Colonic mucosa (tissue), 4 donors: ENCODE data around the gene TP53I3. TPM values are rescaled to one million over a fixed set of nuclear protein-coding genes. Genes with fewer than 3 reads are reported as not detected.

Source experiments
- DNase-seq: peaks from one replicate; pipeline ENCODE4 v3.0.0-alpha.2; 2020
- H3K27ac ChIP-seq: fragments of 200-600 bp; one replicate; pipeline ENCODE4 v1.8.0; 2021
- H3K27me3 ChIP-seq: fragments of 200-600 bp; one replicate; pipeline ENCODE4 v1.8.0; 2021
- H3K36me3 ChIP-seq: fragments of 200-600 bp; one replicate; pipeline ENCODE4 v1.8.0; 2021
- H3K4me1 ChIP-seq: fragments of 200-600 bp; one replicate; pipeline ENCODE4 v1.8.0; 2021; ENCODE audit warnings: mild to moderate bottlenecking
- H3K4me3 ChIP-seq: fragments of 200-600 bp; one replicate; pipeline ENCODE4 v1.8.0; 2021
- H3K9ac ChIP-seq, 2 donors: one replicate each; pipeline ENCODE4 v1.7.0; 2013; ENCODE audit warnings: control low read depth in 2 of 2, low read depth in 2 of 2, low read length in 2 of 2
- H3K9me3 ChIP-seq: fragments of 200-600 bp; one replicate; pipeline ENCODE4 v1.8.0; 2021
- intact Hi-C: fragments of 100-400 bp; cut with DNase I; formaldehyde crosslinking; loops from one replicate; pipeline ENCODE4 v1.14.1; 2022
- total RNA-seq, 2 donors: library from RNA; stranded (reverse); fragmentation: NEBNext Ultra II Directional in 1 of 2; extraction: Animal tissue kit (Norgen Biotek cat#: 25700) in 1 of 2; gene quantifications; one replicate each; pipeline ENCODE4 v1.2.1, GENCODE V29; 2021
- TF ChIP-seq, protein P1 (sequence below): fragments of 200-600 bp; IDR thresholded peaks from one replicate; pipeline ENCODE4 v1.8.0; 2022; ENCODE audit warnings: antibody characterized with exemption, mild to moderate bottlenecking
- donor health status: healthy.
- donor health status: DM: no; HTN: no; CAD: no.
- donor health status: DM: no; HTN: no; CAD: no.

TP53I3 gene
- 10 to 100 TPM; 58.8 to 67.5 TPM for total RNA-seq

DNA sequence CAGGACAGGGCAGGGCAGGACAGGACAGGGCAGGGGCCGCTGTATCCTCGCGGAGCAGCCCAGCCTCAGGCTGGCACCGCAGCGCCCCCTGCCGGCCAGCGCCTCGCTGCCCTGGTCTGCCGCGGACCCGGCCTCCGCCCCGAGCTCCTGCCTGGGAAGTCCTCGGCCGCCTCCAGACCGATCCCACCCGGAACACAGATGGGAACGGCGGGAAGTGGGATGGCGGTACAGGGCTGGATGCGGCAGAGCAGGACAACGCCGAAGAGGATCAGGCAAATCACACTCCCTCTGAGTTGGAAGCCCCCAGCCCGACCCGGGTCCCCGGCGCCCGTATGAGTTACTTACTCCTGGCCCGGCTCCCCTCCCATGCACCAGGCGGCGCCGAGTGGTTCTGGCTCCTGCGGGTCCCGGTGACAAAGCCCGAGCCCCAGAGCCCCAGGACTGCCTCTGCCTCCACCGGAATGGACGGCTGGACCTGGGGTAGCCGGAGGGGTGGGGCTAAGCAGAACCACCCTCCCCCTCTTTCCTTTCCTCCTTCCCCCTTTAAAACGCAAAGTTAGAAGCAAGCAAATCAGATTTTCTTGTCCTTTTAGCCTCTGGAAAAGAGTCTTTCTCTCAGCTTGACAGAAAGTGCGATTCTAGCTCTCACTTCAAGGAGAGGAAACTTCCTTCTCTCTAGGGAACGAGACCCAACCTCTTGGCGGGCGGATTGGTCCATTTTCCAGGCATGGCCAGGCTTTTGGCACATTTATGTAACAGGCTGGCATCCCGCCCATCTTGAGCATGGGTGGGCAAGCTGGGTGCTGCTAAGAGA, at the start of gene TP53I3:
TSS of gene TP53I3 (minus strand) at position 449 of the 814 bp plus-strand sequence. CDS start 508 bp downstream, outside the sequence.
- Histone ChIP-seq H3K9ac (peak within 1 kb of the TSS; percentile 90 to 93), H3K4me3 (peak within 1 kb of the TSS; percentile 63), H3K27ac (peak within 1 kb of the TSS; percentile 99), H3K4me1 (no peaks in the 10 kb centered on the region), H3K9me3 (no peaks in the 10 kb centered on the region), H3K36me3 (no peaks in the 10 kb centered on the region), H3K27me3 (no peaks in the 10 kb centered on the region)
- peak; percentile 88 for DNase-seq
- TF ChIP-seq, protein P1, sequence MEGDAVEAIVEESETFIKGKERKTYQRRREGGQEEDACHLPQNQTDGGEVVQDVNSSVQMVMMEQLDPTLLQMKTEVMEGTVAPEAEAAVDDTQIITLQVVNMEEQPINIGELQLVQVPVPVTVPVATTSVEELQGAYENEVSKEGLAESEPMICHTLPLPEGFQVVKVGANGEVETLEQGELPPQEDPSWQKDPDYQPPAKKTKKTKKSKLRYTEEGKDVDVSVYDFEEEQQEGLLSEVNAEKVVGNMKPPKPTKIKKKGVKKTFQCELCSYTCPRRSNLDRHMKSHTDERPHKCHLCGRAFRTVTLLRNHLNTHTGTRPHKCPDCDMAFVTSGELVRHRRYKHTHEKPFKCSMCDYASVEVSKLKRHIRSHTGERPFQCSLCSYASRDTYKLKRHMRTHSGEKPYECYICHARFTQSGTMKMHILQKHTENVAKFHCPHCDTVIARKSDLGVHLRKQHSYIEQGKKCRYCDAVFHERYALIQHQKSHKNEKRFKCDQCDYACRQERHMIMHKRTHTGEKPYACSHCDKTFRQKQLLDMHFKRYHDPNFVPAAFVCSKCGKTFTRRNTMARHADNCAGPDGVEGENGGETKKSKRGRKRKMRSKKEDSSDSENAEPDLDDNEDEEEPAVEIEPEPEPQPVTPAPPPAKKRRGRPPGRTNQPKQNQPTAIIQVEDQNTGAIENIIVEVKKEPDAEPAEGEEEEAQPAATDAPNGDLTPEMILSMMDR, result peak; percentile 98
- intact Hi-C loops, result no loop called here

- Histone ChIP-seq H3K4me1 (no peaks in the 10 kb centered on the region), H3K9ac (no peak overlapping the region), H3K4me3 (no peak overlapping the region), H3K36me3 (no peaks in the 10 kb centered on the region), H3K9me3 (no peaks in the 10 kb centered on the region), H3K27ac (no peak overlapping the region), H3K27me3 (no peaks in the 10 kb centered on the region)
- no peak for DNase-seq
- intact Hi-C loops, result no loop called here
- TF ChIP-seq, protein P1, result no peak
Observed at GRCh38 chr2:24132543-24132942, 47.9 kb upstream of the TP53I3 start.

- Histone ChIP-seq H3K36me3 (no peaks in the 10 kb centered on the region), H3K27me3 (no peaks in the 10 kb centered on the region), H3K27ac (no peak overlapping the region), H3K4me3 (no peak overlapping the region), H3K9ac (no peak overlapping the region), H3K9me3 (no peaks in the 10 kb centered on the region), H3K4me1 (peaks cover 3% of the 10 kb centered on the region)
- DNase-seq, result no peak
- TF ChIP-seq, protein P1, result no peak
- intact Hi-C loops, result no loop called here
Observed at GRCh38 chr2:24125956-24126355, 41.3 kb upstream of the TP53I3 start.

DNA sequence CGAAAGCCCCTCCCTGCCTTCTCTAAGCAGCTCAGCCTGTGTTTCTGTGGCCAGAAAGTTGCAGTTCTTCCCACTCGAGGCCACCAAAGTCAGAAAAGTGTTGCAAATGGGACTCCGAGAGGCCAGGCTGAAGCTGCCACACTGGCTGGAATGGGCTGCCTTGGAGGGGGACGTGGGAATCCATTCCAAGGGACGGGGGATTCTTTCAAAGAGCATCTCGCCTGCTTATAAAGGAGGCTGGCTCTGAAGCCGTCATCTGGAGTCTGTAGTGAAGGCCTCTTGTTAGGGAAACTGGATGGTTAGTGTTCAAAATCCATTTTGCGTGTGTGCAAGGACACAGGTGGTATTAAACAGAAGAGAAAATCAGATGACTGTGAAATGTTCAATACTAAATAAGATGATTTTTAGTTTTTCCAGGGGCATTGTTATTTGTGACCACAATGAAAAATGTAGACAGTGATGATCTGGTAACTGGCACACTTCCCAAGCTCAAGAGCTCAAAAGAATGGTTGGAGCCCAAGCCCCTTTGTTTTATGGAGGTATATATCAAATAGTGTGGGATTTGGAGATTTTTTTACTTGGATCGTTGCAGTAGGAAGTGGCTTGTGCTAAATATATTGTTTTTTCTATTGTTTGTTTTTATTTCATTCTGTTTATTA, 39.4 kb upstream of the TP53I3 start:
- TF ChIP-seq, protein P1, result no peak
- H3K4me3 ChIP-seq, result peak overlapping the region; percentile 71
- intact Hi-C loops, result no loop called here

GRCh38 chr2:24123195-24123921, 38.7 kb upstream of the TP53I3 start, which contains the start of the genes FAM228B and PFN4:
Gene FAM228B, plus strand, starts transcription at chr2:24123469. Its CDS starts 893 bp downstream, at chr2:24124362.
Gene PFN4, minus strand, starts transcription at chr2:24123334. Its CDS starts 799 bp downstream, at chr2:24122535.
- Histone ChIP-seq H3K9ac (peak within 1 kb of the TSS; percentile 82 to 93), H3K4me3 (peak within 1 kb of the TSS; percentile 71), H3K27me3 (no peaks in the 10 kb centered on the region), H3K9me3 (no peaks in the 10 kb centered on the region), H3K27ac (peak within 1 kb of the TSS; percentile 76), H3K4me1 (peaks cover 3% of the 10 kb centered on the region), H3K36me3 (no peaks in the 10 kb centered on the region)
- TF ChIP-seq, protein P1, result no peak
- DNase-seq, result peak; percentile 87
- intact Hi-C loops, result no loop called here

More for the DNA sequence above, 39.4 kb upstream of the TP53I3 start:
- H3K27me3 ChIP-seq, result no peaks in the 10 kb centered on the region
- peak overlapping the region; percentile 76 to 93 for H3K9ac ChIP-seq
- DNase-seq, result peak; percentile 45
- peaks cover 3% of the 10 kb centered on the region for H3K4me1 ChIP-seq
- H3K27ac ChIP-seq, result peak overlapping the region; percentile 76
- no peaks in the 10 kb centered on the region for H3K9me3 ChIP-seq
- H3K36me3 ChIP-seq, result no peaks in the 10 kb centered on the region
